Neuron (in vitro differentiated cells): Measurements from ENCODE around the gene URB2.

ENCODE experiments used
- H2AFZ ChIP-seq: one replicate; pipeline ENCODE4 v1.6.1; 2013; ENCODE audit warnings: low read depth, mild to moderate bottlenecking, inconsistent platforms, low read length, moderate library complexity
- H3K27me3 ChIP-seq: one replicate; pipeline ENCODE4 v1.6.1; 2013; ENCODE audit warnings: low read length; ENCODE audit not compliant: insufficient read depth
- H3K36me3 ChIP-seq: one replicate; pipeline ENCODE4 v1.6.1; 2013; ENCODE audit warnings: low read length; ENCODE audit not compliant: insufficient read depth
- H3K4me1 ChIP-seq: one replicate; pipeline ENCODE4 v1.6.1; 2013; ENCODE audit warnings: low read length; ENCODE audit not compliant: insufficient read depth
- H3K4me3 ChIP-seq: 2 replicates; pipeline ENCODE4 v1.5.1; 2013; ENCODE audit warnings: mild to moderate bottlenecking, low read length, moderate library complexity
- H3K9me3 ChIP-seq: one replicate; pipeline ENCODE4 v1.6.1; 2013; ENCODE audit warnings: low read length

URB2 gene

DNA sequence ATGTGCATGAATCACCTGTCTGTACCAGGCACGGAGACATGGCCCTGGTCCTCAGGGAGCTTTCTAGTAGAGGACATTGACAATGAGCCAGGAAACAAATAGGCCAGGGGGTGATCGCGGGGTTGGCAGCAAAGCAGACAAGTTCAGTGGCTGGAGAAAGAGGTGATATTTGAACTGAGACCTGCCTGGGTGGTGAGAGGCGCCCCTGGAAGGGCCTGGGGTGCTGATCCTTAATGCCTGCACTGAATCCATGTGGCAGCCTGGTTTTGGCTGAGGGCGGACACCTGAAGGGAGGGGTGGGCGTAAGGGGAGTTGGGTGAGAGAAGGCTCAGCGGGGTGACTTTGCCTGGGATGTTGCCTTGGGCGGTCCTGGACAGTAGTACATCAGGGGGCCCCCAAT lies 35.9 kb downstream of the URB2 start:
- Histone ChIP-seq H3K9me3 (peaks cover 4% of the 10 kb centered on the region), H2AFZ (no peak overlapping the region), H3K36me3 (peaks cover 24% of the 10 kb centered on the region), H3K4me3 (no peak overlapping the region), H3K4me1 (no peaks in the 10 kb centered on the region), H3K27me3 (no peaks in the 10 kb centered on the region)

DNA sequence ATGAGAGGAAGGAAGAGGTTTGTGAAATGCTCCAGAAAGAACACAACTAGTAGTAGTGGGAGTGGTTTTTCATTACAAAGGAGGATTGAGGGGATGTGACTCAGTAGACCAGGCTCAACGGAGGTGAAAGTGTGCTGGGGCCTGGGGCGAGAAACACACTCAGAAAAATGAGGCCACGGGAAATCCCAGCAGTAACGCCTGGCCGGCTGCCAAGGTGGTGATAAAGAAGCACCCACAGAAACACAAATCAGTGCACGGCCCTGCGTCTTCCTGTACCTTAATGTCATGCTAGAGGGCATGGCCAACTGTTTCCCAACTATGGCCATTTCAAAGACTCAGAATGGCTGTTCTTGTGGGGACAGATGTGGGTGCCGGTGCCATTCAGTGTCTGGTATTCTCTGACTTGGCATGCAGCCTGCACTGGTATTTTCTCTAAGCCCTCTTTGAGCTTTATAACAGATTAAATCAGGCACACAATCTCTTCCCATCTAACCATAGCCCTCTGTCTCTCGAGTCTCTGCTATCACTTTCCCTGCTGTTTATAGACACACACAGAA lies 38.2 kb downstream of the URB2 start:
- Histone ChIP-seq H3K9me3 (peaks cover 4% of the 10 kb centered on the region), H3K4me1 (no peaks in the 10 kb centered on the region), H3K27me3 (no peaks in the 10 kb centered on the region), H3K4me3 (no peak overlapping the region), H3K36me3 (peaks cover 14% of the 10 kb centered on the region), H2AFZ (no peak overlapping the region)

DNA sequence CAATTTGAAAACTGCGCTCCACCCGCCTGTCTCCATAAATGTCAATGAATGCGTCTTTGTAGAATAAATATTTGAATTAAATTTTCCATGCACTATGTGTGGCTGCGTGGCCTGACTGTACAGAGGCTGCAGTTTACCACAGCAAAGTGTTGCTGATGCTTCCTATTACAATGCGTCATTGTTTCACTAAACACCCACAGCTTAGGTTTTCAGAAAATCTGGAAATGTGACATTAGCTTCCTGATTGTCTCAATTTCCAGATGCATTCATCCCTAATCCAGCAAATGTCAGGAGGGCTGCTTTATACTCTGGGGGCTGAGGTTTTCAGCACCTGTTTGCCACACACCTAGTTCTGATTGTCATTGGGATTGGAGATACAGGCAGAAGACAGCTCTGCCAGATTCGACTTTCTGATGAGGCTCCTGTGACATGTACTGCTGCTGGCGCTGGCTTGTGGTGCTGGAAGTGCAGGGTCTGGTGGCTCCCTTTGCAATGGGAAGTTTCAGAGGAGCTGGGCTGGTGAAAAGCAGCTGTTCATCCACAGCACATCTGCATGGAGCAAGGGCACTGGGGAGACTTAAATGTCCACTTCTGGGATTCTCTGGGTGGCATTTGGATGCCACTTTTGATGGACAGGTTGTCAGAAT lies 40.0 kb downstream of the URB2 start:
- Histone ChIP-seq H3K9me3 (peaks cover 4% of the 10 kb centered on the region), H2AFZ (no peak overlapping the region), H3K36me3 (peaks cover 6% of the 10 kb centered on the region), H3K4me1 (no peaks in the 10 kb centered on the region), H3K27me3 (no peaks in the 10 kb centered on the region), H3K4me3 (no peak overlapping the region)

DNA sequence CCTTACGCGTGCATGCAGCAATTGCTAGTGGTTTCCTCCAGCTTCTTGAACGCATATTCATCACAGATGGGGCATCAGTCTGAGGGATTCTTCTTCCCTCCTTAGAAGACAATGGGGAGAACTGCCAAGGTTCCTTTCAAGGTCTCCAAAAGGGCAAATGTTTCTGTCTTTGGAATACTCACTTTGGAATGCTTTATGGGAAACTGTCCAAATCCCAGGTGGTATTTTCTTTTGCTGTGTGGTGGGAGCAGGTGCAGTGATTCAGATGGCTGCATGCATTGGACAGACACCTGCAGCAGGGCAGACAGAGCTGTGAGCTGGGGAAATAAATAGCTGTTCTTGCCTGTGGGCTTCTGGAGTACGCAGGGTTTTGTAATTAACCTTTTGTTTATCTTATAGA lies 40.5 kb downstream of the URB2 start:
- H2AFZ ChIP-seq, result no peak overlapping the region
- no peak overlapping the region for H3K4me3 ChIP-seq
- H3K27me3 ChIP-seq, result no peaks in the 10 kb centered on the region

DNA sequence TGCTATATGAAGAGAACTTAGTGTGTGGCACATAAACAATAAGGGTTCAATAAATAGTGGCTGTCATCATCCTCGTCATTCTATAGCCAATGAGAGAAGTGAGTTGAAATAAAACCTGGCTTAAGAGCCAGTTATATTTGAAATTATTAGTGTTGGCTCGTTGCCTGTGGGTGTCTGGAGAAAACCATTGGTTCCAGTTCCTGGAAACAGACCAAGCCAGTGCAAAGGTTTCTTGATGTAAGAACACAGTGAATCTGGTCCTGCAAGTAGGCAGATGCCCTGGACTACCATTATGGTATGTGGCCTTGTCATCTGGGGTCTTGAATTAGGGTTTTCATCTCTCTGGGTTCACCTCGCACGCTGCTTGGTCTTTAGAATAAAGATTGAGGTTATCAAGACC lies 43.3 kb downstream of the URB2 start:
- H3K9me3 ChIP-seq, result no peaks in the 10 kb centered on the region
- no peaks in the 10 kb centered on the region for H3K27me3 ChIP-seq
- H2AFZ ChIP-seq, result no peak overlapping the region
- no peaks in the 10 kb centered on the region for H3K36me3 ChIP-seq
- H3K4me1 ChIP-seq, result no peaks in the 10 kb centered on the region
- H3K4me3 ChIP-seq, result no peak overlapping the region

More for the DNA sequence above, 40.5 kb downstream of the URB2 start:
- peaks cover 3% of the 10 kb centered on the region for H3K36me3 ChIP-seq
- no peaks in the 10 kb centered on the region for H3K4me1 ChIP-seq
- peaks cover 4% of the 10 kb centered on the region for H3K9me3 ChIP-seq

DNA sequence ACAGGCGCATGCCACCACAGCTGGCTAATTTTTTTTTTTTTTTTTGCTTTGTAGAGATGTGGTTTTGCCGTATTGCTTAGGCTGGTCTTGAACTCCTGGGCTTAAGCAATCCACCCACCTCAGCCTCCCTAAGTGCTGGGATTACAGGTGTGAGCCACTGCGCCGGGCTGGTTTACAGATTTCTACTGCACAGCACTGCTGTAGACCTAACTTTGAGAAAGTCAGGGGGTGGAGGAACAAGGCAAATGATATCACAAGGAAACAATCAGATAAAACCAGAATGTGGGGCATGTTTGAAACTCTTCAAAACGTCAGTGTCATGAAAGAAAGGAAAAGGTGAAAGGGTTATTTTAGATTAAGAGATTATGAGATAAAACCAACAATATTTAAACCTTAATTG lies 45.3 kb downstream of the URB2 start:
- Histone ChIP-seq H3K9me3 (no peaks in the 10 kb centered on the region), H3K4me3 (no peak overlapping the region), H3K27me3 (no peaks in the 10 kb centered on the region), H3K36me3 (no peaks in the 10 kb centered on the region), H2AFZ (no peak overlapping the region), H3K4me1 (no peaks in the 10 kb centered on the region)

DNA sequence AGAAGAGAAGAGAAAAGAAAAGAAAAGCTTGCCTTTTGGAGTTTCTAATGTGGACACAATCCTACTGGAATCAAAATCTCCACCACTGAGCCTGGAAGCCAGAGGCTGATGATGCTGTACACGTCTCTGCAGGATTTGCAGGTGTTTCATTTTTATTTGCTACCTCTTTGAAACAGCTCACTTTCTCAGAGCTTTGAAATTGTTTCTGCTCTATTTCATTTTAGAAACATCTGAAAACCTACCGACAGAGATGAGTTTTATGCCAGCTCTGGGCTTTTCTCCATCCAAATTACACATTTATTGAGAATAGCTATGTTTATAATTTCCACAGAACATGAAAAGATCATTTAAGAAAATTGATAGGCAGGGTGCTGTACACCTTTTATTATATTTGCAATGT lies 46.2 kb downstream of the URB2 start:
- no peaks in the 10 kb centered on the region for H3K9me3 ChIP-seq
- H3K4me1 ChIP-seq, result no peaks in the 10 kb centered on the region
- no peaks in the 10 kb centered on the region for H3K27me3 ChIP-seq
- H3K36me3 ChIP-seq, result no peaks in the 10 kb centered on the region
- H2AFZ ChIP-seq, result no peak overlapping the region
- no peak overlapping the region for H3K4me3 ChIP-seq

DNA sequence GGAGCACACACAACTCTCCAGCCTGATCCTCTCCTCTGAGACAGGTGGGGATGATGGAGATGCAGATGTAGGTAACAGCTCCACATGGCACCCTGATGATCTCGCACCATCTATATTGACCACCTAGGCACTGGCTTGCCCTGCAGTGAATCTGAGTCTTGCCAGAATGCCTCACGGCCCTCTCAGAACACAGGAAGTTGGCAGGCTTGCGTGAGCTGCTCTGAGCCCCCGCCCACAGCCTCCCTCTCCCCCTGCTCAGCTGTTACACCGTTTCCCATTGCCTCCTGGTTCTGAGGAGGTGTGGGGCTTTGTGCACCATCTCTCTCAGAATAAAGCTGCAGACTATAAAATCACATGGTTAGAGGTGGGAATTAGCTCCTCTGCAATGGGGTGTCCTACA lies 48.0 kb downstream of the URB2 start:
- Histone ChIP-seq H3K36me3 (no peaks in the 10 kb centered on the region), H3K4me3 (no peak overlapping the region), H2AFZ (no peak overlapping the region), H3K4me1 (no peaks in the 10 kb centered on the region), H3K9me3 (no peaks in the 10 kb centered on the region), H3K27me3 (no peaks in the 10 kb centered on the region)

DNA sequence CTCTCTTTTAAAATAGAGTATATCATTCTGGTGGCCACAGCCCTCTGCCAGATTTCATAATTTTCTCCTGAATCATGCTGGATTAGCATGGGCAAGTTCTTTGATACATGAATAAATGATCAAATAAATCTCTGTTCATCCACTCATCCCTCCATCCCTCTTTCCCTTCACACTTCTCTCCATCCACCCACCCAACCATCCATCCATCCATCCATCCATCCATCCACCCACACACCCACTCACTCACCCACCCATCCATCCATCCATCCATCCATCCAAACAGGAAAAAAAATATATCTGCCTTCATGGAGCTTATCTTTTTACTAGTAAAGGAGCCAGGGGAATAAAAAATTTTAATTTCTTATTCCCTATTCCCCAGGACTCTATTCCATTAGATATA lies 49.3 kb downstream of the URB2 start:
- Histone ChIP-seq H2AFZ (no peak overlapping the region), H3K9me3 (no peaks in the 10 kb centered on the region), H3K27me3 (no peaks in the 10 kb centered on the region), H3K4me1 (no peaks in the 10 kb centered on the region), H3K36me3 (no peaks in the 10 kb centered on the region), H3K4me3 (no peak overlapping the region)

DNA sequence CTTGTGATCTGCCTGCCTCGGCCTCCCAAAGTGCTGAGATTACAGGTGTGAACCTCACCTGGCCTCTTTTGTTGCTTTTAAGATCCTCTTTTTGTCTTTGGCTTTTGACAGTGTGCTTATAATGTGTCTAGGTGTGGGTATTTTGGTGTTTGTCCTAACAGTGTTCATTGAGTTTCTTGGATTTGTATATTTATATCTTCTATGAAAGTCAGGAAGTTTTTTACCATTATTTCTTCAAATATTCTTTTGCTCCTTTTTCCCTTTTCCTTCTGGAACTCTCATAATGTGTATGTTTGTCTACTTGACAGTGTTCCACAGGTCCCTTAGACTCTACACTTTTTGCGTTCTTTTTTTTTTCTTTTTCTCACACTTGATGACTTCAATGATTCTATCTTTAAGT lies 59.1 kb downstream of the URB2 start:
- H3K9me3 ChIP-seq, result no peaks in the 10 kb centered on the region
- no peaks in the 10 kb centered on the region for H3K4me1 ChIP-seq
- H3K27me3 ChIP-seq, result no peaks in the 10 kb centered on the region
- H3K36me3 ChIP-seq, result no peaks in the 10 kb centered on the region
- no peak overlapping the region for H2AFZ ChIP-seq
- no peak overlapping the region for H3K4me3 ChIP-seq

DNA sequence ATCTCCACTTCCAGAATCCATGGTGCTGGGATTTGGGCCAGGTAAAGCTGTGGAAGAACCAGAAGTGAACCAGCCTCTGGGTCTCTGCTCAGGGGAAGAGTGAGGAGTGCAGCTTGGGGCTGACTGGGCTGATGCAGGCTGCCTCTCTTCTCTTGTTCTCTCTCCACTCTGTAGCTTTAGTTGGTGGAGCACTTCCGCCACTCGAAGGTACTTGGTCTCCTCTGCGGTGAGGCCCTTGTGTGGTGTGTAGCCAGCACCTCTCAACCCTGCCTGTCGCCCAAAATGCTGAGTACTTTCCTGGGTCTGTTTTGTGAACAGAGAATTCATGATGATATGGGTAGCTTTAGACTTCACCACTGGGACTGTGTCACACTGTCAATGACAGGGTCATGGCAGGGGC lies 63.2 kb downstream of the URB2 start:
- no peak overlapping the region for H2AFZ ChIP-seq
- no peaks in the 10 kb centered on the region for H3K9me3 ChIP-seq
- H3K36me3 ChIP-seq, result no peaks in the 10 kb centered on the region
- no peaks in the 10 kb centered on the region for H3K4me1 ChIP-seq
- no peak overlapping the region for H3K4me3 ChIP-seq
- no peaks in the 10 kb centered on the region for H3K27me3 ChIP-seq

DNA sequence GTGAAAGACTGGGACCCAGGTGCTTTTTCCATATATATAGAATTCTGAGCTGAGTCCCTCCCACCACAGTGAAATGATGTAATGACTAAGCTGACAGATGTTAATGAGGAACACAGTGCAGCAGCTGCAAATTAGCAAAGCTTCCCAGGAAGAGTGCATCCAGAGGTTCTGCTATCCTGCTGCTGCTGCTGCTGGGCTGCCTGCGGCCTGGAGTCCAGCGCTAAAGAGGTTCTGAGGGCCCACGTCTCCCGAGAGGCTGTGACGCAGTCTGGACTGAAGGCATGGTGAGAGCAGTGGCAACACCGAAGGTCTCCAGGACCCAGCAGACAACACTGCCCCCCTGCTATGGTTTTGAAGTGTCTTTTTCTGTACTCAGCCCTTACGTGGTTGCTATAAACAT lies 63.9 kb downstream of the URB2 start:
- peaks cover 5% of the 10 kb centered on the region for H3K4me1 ChIP-seq
- no peak overlapping the region for H2AFZ ChIP-seq
- H3K36me3 ChIP-seq, result no peaks in the 10 kb centered on the region
- no peaks in the 10 kb centered on the region for H3K27me3 ChIP-seq
- H3K9me3 ChIP-seq, result no peaks in the 10 kb centered on the region
- no peak overlapping the region for H3K4me3 ChIP-seq

DNA sequence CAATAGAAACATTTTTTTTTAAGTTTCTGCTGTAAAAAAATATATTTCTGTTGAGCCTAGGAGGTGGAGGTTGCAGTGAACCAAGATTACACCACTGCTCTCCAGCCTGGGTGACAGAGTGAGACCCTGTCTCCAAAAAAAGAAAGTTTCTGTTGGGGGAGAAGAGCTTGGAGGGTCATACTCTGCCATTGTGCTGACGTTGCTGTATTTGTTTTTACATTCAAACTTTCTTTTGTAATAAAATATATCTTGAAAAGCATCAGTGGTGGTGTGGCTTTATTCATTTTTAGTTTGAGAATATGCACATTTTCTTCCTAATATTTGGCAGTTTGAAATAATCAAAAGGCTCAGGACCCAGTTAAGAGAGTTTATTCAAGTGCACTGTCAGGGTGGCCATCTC lies 64.6 kb downstream of the URB2 start:
- no peaks in the 10 kb centered on the region for H3K9me3 ChIP-seq
- no peaks in the 10 kb centered on the region for H3K36me3 ChIP-seq
- no peaks in the 10 kb centered on the region for H3K27me3 ChIP-seq
- H3K4me1 ChIP-seq, result peaks cover 8% of the 10 kb centered on the region
- no peak overlapping the region for H3K4me3 ChIP-seq
- H2AFZ ChIP-seq, result no peak overlapping the region

DNA sequence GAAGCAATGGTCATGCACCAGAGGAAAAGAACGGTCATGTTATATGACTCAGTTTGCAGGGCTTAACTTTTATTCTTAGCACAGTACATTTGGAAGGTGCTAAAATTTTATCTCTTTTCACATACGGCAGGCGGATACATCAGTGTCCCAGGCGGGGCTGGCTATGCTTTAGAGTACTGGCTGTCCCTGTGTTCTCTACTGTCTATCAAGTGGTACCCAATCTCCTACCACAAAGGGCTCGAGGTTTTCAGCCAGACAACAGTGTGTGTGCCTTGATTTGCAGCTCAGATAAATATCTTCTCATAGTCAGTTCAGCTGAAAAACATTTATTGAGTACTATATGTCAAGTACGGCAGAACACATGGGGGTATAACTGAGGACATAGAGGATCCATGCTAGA lies 65.3 kb downstream of the URB2 start:
- Histone ChIP-seq H3K4me1 (peaks cover 8% of the 10 kb centered on the region), H2AFZ (no peak overlapping the region), H3K27me3 (no peaks in the 10 kb centered on the region), H3K9me3 (no peaks in the 10 kb centered on the region), H3K36me3 (no peaks in the 10 kb centered on the region), H3K4me3 (no peak overlapping the region)
